ENCODE data around the gene ARHGDIA.

DNA sequence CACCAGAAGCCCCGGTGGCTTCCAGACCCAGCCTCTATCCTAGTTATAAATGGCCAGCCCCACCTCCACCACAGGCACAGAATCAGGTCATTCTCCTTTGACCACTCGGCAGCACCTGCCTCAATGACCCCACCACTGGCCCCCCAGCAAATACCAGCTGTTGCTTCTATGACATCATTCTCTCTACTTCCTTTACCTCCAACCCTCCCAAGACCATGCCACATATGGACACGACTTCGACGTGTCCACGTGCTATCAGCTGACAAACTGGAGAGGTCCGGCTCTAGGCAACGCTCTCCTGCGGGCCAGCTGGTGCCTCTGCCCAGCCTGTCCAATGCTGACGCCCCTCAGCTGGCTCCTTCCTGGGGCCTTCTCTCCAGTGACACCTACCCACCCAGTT, 14.3 kb upstream of the ARHGDIA start:
- TF ChIP-seq CTCF (IDR thresholded peaks at IDR 0.05) (no peak), POLR2A (IDR thresholded peaks at IDR 0.05) (no peak)
